ENCODE results near the gene ATG101.

ATG101 gene

DNA sequence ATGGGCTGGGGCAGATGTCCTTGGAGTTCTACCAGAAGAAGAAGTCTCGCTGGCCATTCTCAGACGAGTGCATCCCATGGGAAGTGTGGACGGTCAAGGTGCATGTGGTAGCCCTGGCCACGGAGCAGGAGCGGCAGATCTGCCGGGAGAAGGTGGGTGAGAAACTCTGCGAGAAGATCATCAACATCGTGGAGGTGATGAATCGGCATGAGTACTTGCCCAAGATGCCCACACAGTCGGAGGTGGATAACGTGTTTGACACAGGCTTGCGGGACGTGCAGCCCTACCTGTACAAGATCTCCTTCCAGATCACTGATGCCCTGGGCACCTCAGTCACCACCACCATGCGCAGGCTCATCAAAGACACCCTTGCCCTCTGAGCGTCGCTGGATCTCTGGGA is 7.0 kb downstream of the ATG101 start:
- in situ Hi-C loops (cut with HindIII; ENCODE audit: low sequenced_read_pairs): no loop called here

DNA sequence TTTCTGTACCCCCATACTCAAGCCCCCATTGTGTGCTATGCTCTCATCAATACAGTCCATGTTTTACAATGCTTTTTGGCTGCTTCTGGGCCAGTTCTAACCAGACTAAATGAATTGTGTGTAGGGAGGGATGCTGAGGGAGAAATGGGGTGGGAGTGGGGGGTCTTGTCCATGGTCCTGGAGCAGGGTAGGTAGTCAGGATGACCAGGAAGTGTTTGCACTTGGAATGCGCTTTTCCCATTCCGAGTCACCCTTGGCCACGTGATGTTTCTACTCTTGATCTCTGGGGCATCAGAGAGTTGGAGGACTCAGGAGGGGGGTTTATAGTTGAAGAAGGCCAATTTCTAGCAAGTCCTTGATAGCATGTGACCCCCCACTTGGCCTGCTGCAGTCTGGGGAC is 8.5 kb downstream of the ATG101 start:
- in situ Hi-C loops (cut with HindIII; ENCODE audit: low sequenced_read_pairs): no loop called here

DNA sequence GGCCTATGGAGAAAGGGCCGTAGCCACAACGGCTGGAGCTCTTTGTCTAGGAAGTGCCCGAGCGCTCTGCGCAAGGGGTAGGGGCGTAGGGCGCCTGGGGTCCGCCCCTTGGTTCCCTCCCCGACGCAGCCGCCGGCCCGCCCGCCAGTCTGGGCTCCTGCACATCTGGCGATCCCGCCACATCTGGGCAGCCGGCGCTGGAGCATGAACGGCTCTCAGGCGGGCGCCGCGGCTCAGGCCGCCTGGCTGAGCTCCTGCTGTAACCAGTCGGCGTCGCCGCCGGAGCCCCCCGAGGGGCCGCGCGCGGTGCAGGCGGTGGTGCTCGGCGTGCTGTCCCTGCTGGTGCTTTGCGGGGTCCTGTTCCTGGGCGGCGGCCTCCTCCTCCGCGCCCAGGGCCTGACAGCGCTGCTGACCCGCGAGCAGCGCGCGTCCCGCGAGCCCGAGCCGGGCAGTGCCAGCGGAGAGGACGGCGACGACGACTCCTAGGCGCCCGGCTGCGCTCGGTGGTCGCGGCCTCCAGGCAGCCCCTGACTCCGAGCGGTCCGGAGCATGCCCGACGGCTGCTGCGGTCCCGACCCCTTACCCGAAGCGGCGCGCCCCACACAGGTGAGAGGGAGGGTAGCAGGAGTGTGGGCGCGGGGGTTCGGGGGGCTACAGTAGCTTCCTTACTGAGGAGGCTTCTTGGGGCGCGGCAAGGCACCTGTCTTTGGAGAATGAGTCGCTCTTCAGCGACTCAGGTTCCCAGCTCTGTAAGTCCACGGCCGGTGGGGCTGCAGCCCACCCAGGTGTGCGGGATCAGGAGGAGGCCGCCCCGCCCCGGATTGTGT is 10.0 kb downstream of the ATG101 start, which contains the start of gene SMIM41:
SMIM41 (plus strand) TSS at position 129 of the 827 bp plus-strand sequence; CDS start at position 205, 76 bp downstream.
- in situ Hi-C loops (cut with HindIII; ENCODE audit: low sequenced_read_pairs): no loop called here

DNA sequence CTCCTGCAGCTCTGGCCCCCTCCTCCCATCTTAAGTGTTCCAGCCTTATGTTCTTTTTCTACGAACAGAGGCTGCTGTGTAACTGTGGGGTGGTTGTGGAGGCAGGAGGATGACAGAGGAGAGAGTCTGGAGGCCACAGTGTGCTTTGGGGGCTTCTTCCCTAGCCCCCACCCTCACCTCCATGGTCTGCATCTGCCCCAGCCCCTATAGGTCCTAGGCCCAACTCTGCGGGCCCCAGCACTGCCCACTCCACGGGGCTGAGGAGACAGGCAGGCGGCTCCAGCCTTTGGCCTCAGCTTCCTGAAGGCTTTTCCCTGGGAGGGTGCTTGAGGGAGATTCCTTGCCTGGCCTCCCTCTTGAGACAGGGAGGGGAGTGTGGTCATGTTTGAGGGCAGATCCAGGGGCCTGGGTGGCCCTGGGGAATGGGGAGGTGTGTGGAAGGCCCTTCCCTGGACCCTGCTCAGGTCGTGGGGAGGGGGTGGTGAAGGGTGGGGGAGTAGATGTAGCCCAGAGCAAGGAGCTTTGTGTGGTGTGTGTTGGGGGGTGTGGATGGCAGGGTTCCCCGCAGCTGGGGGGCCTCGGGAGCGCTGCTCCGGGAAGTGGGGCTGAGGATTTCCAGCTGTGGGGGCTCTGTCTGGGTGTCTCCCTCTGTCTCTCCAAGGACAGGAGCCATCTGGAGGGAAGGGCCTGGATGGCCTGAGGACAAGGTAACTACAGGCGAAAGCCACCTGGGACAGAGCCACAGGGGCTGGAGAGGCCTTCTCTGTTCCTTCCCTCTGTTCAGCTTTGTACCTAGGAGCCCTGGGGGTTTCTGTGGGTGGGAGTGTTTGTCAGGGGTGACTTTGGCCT is 10.8 kb downstream of the ATG101 start:
- in situ Hi-C loops (cut with HindIII; ENCODE audit: low sequenced_read_pairs): no loop called here

- in situ Hi-C loops (cut with HindIII; ENCODE audit: low sequenced_read_pairs): no loop called here
These were observed 11.5 kb downstream of the ATG101 start for GRCh38 chr12:52081263-52081733.

DNA sequence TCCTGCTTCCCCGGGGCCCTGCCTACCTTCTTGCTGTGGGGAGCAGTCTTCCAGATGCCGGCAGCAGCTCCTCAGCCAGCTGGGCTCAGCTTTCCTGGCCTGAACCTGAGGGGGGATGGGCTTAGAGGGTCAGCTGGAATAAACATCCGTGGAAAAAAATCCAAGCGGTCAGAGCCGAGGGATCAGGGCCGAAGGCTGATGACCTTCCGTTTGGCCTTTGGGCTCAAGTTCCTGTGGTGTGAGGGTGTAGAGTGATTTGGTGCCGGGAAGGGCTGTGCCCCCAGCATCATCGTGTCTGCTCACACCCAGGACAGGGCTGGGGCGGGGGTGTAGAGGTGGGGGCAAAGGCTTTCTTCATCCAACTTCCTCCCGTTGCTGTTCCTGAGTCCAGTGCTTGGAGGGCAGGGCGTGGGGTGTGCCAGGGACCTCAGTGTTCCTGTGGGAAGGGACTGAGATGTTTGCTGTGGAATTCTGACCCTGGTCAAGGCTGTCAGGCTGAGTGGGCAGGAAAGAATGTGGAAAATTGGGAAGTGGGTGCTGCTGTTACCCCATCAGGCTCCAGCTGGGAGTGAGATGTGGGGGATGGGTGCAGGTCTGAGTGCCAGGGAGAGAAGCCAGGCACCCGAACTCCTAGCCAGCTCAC is 12.4 kb downstream of the ATG101 start:
- in situ Hi-C loops (cut with HindIII; ENCODE audit: low sequenced_read_pairs): no loop called here

DNA sequence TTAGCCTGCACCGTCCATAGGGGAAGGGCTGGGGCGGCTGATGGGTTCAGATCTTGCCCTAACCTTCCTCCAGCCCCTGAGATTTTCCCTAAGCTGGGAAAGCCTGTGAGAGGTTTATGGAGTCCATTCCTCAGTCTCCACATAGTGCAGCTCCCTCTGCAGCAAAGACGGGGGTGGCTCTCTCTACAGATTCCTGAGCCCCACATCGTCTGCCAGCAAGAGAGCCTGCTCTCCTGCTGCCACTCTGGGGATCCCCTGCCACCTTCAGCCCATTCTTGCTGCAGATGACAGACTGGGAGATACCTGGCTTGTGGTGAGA is 12.8 kb downstream of the ATG101 start:
- in situ Hi-C loops (cut with HindIII; ENCODE audit: low sequenced_read_pairs): no loop called here

GRCh38 chr12:52082988-52083637 is 13.3 kb downstream of the ATG101 start:
- in situ Hi-C loops (cut with HindIII; ENCODE audit: low sequenced_read_pairs): no loop called here

GRCh38 chr12:52083638-52083996 is 13.8 kb downstream of the ATG101 start:
- in situ Hi-C loops (cut with HindIII; ENCODE audit: low sequenced_read_pairs): no loop called here

GRCh38 chr12:52084491-52085231 is 14.9 kb downstream of the ATG101 start:
- in situ Hi-C loops (cut with HindIII; ENCODE audit: low sequenced_read_pairs): no loop called here

- in situ Hi-C loops (cut with HindIII; ENCODE audit: low sequenced_read_pairs): no loop called here
These were observed 16.0 kb downstream of the ATG101 start for GRCh38 chr12:52085682-52086180.

DNA sequence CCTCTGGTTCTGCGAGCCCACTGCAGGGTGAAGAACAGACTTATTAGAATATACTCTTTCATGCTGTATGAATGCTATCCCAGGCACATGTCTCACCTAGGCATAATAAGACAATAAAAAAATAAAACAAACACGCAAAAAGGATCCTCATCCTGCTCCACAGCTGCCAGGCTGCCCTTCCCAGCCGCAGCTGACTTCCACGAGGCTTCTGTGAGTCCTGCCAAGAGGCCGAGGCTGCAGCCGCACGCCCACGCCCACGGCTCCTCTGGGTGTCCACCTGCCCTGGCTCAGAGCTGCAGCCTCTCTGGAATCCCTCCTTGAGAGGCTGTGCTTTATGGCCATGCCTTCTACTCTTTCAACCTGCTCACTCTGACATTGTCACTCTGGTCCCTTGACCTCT is 16.6 kb downstream of the ATG101 start:
- in situ Hi-C loops (cut with HindIII; ENCODE audit: low sequenced_read_pairs): no loop called here

GRCh38 chr12:52086944-52087835 is 17.4 kb downstream of the ATG101 start:
- in situ Hi-C loops (cut with HindIII; ENCODE audit: low sequenced_read_pairs): no loop called here

- in situ Hi-C loops (cut with HindIII; ENCODE audit: low sequenced_read_pairs): no loop called here
These were observed 18.4 kb downstream of the ATG101 start for GRCh38 chr12:52087961-52088820.

GRCh38 chr12:52089491-52089890 is 19.7 kb downstream of the ATG101 start:
- in situ Hi-C loops (cut with HindIII; ENCODE audit: low sequenced_read_pairs): no loop called here

GRCh38 chr12:52090291-52090690 is 20.5 kb downstream of the ATG101 start:
- in situ Hi-C loops (cut with HindIII; ENCODE audit: low sequenced_read_pairs): loop anchor here (10.0 kb wide), 1 partner anchor 55 kb away; no protein-coding TSS in a partner anchor

DNA sequence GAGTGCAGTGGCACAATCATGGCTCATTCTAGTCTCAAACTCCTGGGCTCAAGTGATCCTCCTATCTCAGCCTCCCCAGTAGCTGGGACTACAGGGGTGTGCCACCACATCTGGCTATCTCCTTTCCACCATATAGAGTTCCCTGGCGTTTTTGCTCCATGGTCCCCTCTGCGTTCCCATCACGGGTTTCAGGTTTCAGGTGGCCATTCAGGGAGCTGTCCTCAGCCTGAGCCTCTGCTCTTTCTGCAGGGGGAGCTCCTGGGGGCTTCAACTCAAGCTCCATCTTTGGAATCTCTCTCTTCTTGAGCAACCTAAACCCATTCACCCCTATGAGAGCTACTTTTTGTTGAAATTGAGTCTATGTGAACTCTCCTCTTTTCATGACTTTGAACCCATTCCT is 21.3 kb downstream of the ATG101 start:
- in situ Hi-C loops (cut with HindIII; ENCODE audit: low sequenced_read_pairs): loop anchor here (10.0 kb wide), 1 partner anchor 56 kb away; no protein-coding TSS in a partner anchor

GRCh38 chr12:52091869-52092268 is 22.1 kb downstream of the ATG101 start:
- in situ Hi-C loops (cut with HindIII; ENCODE audit: low sequenced_read_pairs): loop anchor here (10.0 kb wide), 1 partner anchor 57 kb away; no protein-coding TSS in a partner anchor

Measured in DLD1 (cell line).